Activated CD8-positive, alpha-beta memory T cell treated with anti-CD3 and anti-CD28 coated beads, Interleukin-2, amount 50 U/mL, for 1 hour (primary cell): ENCODE measurements around the gene PPP2R5E.

Experiments
- DNase-seq: peaks from one replicate; pipeline ENCODE4 v3.0.0-alpha.2; 2020; ENCODE audit errors: extremely low read depth

PPP2R5E gene

DNA sequence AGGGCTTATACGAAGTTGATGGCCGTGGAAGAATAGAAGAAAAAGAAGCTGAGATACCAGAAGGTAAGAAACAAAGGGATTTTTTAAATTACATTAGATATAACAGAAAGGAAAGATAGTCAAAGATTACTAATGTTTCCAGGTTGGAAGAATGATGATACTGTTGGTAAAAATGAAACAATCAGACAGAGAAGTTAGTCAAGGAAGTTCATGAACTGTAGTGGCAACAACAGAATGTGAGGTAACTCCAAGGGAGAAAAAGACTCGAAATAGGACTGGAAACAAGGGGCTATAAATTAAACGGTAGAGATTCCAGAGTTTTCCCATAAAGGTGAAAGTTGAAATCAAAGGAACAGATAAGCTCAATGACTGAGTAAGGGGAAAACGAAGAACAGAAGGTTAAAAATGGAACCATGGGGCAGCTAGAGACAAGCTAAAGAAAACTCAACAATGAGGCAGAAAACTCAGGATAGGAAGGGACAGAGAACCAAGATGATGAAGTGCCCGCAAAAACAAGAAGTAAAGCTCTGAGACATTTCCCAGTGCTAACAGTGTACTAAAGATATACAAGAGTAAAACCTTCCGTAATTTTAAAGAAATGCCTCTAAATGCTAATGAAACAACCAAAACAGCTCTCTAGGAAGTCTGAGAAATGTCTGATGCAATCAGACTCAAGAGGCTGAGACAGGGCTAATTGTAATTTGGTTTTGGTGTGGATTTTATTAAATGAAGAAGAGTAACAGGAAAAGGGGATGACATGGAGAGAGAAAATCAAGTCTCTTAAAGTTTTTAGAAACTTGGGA, 70.0 kb downstream of the PPP2R5E start:
- no peak for DNase-seq

DNA sequence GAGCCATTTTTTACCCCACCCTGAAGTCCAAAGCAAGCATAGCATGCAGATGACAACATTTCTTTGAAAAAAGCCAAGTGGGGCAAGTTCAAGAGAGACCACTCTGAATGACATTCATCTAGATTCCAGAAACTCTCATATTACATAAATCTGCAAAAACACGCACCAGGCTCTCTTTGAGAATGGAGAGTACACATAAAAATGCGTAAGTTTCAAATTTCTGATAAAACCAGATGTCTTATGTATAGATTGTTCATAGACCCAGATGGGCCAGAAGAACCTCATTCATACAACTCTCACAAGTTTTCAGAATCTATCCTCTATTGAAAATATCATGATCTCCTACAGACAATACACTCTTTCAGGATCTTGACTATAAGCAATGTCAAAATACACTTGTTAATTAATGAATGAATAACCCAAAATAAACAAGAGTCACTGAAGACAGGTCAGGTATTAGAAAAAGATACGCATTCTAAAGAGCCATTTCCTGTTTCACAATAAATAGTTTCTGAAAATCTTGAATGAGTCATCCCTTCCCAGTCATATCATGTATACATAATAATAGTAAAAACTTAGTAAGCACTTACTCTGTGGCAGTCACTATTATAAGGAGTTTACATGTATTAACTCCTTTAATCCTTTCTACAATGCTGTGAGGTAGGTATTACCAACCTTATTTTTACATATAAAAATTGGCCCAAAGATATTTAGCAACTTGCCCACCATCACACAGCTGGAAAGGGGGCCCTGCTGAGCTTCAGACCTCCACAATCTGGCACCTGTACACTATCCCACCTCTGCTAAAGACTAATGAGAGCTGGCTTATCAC, 72.0 kb downstream of the PPP2R5E start:
- no peak for DNase-seq

DNA sequence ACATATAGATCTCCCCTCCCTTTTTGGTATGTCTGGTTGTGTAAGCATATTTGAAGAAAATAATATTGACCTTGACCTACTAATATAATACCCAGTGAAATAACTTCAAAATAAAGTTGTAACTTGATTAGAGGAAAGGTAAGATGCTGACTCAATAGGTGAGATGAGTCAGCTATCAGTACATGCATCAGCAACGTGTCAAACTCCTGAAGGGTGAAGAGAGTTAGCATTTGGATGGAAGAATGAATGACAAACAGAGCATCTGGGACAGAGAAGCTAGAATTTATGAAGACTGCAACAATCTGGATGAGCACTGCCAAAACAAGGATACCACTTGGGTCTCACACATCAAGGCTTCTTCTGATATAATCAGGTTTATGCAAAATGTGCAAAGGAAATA, 74.9 kb downstream of the PPP2R5E start:
- DNase-seq, result no peak

DNA sequence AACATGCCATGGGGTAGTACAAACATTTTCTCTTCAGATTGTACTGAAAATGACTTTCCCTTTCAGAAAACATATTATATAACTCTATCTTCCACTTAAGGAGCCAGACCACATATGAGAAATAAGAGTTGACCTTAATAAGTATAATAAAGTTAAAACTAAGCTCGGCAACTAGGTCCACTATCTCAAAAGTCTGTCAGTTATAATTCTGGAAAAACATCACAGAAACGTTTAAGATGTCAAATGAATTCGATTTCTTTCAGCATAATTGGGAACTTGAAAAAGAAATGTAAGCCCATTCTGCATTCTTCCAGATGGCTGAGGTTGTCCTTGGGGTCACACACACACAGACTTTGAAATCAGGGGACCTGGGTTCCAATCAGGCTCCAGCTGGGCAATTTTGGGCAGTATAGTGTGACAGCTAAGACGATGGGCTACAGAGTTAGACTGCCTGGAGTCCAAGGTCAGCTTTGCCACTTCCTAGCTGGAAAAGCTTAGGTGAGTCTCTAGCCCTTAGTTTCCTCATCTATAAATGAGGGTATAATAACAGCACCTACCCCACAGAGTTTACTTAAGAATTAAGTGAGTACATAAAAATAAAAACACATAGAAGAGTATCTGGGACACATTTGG, 75.6 kb downstream of the PPP2R5E start:
- no peak for DNase-seq

DNA sequence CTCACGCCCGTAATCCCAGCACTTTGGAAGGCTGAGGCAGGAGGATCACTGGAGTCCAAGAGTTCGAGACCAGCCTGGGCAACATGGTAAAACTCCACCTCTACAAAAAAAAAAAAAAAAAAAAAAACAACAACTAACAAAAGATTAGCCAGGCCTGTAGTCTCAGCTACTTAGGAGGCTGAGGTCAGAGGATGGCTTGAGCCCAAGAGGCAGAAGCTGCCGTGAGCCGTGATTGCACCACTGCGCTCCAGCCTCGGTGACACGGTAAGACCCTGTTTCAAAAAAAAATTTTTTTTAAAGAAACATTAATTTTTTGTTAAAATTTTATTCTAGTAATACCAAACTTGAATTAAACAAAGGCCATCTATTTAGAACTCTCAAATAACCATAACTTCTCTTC, 77.8 kb downstream of the PPP2R5E start:
- no peak for DNase-seq

DNA sequence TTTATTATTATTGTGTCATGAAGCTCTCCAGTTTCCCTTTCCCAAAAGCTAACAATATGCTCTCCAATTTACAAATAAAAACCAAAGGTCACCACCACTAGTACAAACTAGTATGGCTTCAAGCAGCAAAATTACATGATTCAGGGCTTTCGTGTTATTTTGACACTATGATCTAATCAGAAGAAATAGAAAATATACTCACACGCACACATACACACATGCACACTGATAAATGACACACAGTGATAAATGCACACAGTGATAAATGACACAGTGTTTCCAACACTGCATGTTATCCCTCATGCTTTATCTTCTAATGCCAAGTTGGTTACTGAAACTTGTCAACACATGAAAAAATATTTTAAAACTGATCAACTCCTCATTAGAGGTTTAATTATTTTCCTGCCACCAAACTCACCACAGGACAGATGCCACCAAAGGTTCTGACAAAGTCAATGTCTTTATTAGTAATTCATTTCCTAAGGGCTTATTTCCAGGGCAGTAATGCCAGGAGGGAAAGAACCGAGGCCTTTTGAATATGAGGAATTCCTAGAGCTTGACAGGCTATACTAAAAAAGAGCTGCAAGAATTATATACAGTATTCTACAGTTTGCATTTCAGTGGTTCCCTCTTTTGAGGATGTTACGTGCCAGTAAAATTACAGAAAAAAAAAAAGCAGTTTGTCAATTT, 82.4 kb downstream of the PPP2R5E start:
- no peak for DNase-seq

DNA sequence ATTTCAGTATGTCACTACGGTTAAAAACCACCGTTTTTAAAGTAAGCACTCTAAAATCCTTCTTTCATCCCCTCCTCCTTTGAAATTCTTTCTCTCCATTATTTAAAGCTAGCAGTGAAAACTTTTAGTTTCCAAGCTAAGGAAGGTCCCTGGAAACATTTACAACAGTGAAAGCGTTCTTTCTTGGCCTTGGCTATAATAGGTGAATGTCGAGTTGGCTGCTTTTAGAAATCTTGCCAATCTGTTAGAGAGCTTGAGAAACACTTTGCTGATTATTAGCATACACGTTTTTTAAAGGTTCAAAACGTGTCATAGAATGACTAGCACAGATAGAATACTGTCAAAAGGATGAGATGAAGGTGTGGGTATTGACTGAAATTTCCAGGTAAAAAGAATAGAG, 83.4 kb downstream of the PPP2R5E start:
- DNase-seq, result no peak

DNA sequence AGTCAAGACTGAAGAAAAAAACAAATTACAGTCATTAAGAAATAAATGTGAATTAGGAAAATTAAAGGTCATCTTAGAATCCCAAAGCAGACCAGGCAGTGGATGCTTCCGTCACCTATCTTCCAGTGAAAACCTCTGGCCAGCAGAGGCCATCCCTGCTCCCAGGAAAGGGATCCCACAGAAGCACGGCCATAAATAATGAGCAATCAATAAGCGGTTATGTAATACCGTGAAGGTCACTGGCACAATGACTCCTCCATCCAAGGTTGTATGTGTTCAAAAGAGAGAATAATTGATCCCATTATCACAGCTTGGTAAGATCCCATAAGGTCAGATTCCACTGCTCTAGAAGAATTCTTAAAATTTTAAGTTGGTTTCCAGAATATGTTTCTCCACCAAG, 85.7 kb downstream of the PPP2R5E start:
- DNase-seq, result no peak

DNA sequence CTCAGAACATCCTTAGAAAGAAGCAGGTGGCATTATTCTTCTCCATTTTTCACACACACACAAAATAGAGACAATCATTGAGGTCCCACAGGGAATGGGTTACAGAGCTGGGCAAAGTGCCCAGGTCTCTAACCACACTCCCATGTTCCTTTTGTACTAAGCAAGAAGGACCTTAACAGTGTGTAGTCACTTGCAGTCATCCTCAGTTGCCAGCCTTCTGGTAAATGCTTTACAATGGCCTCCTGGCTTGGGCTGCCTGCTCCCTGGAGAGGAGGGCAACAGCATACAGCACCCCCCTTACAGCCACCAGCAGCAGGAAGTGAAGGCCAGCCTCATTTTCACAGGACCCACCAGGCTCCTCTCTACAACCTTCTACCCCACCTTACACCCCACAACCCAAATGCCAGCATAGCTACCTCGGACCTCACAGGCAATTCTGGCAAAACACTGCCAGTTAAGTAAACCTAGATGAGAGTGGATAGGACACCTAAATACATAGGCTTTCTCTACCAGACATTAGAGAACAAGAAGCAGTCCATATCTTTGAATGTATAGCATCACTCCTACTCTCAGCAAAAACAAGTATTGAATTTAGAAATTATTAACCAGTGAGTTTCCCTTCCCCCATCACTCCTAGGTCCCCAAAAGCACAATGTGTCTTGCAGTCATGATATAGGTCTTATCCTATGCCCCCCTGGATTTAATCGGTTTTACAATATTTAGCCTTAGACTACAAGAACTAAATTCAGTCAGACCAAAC, 88.1 kb downstream of the PPP2R5E start:
- DNase-seq, result no peak

DNA sequence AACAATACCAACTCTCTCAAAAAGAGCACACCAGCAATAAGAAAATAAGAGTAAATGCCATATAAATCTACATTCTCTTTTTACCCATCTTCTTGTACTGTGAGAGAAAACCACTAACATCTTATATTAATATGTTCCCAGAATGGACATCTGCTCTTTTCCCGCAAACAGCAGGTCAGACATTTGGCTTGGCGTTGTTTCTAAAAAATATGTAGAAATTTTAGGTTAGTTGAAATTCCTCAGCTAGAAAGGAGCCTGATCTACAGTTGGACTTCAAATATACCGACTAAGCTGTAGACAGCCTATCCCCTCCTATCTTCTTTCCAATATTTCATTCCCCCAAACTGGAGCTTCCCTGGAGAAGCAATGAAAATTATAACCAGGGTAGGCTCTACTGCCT, 88.7 kb downstream of the PPP2R5E start:
- no peak for DNase-seq

DNA sequence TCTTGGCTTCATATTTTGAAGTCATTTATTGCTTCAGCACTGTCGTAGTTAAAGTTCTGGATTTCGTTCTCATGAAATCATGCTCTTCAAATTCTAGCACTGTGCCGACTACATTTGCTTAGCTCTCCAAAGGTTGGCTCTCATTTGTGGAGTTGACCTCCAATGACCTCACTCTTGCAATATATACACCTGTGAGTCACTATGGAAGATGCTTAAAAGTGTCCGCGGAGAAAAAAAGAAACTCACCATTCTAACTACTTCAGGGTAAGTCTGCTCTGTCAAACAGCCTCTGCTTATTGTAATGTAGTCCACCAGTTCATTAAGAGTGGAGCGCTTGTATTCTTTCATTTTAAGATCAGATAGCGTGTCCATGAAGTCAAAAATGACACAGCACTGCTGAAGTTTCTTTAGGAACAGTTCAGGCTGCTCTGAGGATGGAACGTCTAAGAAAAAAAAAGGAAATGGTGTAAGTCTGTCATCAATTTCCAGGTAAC, 89.7 kb downstream of the PPP2R5E start:
- no peak for DNase-seq

DNA sequence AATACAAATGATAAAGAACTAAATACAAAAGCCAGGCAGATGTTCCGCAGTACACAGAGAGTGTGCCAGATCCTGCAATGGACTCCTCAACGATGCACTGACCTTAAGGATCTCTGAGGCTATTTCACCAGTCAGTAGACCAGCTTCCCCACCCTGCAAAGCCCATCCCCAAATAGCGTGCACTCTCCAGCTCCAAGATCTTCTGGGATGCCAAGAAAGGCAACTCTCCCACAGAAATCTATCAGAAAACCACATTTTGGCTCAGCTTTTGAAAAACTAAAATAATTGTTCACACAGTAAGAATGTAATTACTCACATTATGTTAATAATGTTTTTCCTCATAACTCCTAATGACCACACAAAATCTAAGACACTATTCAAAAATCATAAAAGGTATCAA, 90.4 kb downstream of the PPP2R5E start:
- DNase-seq, result no peak

DNA sequence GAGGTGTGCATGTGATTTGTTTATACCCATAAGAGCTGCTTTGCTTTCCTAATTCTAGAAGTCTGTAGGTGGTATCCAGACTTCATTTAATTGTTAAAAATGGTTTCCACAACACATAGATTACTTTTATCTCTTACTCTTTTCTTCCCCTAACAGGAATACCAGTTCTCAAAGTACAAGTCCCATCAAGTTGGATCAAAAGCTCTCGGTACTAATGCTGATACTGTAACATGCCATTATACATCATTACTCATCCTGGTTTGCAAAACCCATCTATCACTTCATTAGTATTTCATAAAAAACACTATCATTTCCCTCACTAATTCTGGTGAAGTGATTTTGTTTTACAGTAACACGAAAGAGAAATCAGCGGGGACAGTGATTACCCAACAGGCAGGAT, 94.3 kb downstream of the PPP2R5E start:
- no peak for DNase-seq

DNA sequence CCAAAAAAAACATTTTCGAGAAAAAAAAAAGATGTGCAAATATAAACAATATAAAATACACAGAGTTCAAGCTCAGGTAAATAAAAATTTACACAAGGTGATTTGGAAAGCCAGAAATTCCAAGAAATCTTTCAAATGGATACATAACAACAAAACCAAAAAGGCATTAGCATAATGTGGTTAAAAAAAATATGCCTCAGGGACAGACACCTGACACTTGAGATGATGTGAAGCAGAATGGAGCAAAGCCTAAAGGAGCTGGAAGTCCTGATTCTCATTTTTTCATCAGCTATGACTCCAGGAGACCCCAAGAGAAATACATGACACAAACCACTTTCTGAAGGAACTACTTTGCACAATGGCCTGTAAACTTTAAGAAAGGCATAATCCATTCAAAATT, 98.6 kb downstream of the PPP2R5E start:
- no peak for DNase-seq

DNA sequence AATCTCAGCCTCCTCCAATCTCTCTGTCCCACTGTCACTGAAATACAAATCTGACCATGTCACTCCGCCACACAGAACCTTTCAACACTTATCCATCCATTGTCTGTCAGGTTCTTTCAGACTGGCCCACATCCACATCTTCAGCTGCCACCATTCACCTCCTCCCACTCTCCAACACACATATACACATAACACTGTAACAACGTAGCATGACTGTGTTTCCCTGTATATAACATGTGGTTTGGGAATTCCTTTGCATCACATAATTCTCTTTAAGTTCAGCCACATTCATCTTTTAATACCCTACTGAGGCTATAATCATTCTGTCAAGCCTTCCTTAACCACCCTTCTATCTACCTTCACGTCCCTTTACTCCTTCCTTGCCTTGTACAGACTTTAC, 99.2 kb downstream of the PPP2R5E start:
- no peak for DNase-seq

DNA sequence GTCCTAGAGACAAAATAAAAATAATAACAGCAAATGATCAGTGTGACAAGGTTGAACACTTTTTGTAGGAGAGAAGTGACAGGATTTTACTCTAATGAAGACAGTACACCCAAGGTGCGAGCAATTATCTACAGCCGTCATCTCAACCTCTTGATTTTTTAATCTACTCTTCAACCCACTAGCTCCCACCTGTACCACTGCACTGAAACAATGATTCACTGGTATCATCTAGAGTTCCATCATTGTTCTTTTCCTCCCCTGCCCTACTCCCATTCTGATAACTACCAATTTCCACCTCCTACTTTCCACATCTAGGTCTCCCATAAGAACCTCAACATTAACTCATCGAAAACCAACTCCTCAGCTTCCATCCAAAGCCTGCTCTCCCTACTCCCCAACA, 99.8 kb downstream of the PPP2R5E start:
- no peak for DNase-seq

DNA sequence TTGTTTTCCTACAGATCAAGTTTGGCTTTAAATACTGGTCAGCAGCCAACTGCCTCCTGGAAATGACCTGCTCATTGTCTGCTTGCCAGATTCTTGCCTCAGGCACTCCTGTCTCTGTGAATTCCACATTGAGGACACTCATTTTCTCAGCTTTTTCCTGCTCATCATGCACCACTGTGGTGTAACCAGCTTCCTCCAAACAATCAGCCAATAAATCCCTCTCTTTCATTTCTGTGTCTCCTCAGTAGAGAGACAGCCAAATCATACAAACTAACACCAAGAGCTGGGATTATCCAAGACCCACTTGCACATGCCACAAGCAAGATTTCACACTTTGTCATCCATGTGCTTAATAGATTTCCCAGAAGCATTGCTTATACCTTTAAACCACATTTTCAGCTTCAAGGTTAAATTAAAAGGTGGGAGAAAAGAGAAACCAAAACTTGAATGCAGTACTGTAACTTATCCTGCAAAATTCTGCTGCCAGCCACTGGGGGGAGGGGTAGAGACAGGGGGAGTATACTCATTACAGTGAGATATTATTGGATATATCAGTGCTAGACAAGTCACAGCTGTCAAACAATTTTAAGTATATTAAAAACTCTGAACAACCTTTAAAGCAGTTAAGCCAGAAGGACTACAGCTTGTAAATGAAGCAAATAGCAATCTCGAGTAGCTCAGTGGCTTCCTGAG, 105.0 kb downstream of the PPP2R5E start:
- no peak for DNase-seq

DNA sequence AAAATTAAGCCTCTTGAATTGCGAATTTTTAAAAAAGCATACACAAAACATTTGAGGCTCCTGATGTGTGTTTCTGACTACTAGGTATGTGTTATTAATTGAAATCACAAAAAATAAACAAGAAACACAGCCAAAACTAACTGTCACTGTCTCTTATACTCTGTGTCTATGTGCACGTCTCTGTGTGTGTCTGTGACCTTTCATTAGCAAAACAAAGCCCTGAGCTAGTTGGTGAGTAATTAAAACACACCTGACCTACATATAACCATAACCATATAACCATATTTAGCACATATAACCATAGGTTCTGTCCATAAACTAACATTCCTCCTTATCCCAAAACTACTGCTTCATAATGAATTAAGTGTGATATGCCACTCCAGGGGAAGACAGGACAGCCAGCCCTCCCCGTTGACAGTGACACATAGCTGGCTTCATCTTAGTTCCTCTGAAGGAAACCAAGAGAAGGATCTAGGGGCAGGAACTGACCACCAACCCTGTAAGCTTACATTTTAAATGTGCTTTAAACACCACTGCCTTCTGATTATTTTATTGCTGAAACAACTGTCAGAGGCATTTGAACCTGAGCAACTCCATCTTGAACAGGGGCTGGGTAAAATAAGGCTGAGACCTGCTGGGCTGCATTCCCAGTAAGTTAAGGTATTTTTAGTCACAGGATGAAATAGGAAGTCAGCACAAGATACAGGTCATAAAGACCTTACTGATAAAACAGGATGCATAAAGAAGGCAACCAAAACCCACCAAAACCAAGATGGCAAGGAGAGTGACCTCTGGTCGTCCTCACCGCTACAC, 106.7 kb downstream of the PPP2R5E start:
- DNase-seq, result no peak

DNA sequence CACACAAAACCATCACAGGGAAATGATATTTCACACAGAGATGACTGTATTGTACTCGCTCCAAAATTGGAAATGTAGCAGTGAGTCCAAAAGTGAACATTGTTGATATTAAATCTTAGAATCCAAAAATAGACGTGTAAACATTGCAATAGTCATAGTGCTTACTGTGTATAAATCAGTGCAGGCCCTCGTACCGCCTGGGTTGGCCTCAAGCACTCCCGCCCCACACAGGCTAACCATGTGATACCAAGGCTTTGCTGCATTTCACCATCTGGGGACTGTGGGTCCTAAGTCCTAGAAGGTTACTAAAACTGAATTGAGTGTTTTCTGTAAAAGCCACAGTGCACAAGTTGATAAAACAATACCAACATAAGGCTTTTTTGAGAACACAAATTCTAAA, 107.3 kb downstream of the PPP2R5E start:
- DNase-seq, result no peak

DNA sequence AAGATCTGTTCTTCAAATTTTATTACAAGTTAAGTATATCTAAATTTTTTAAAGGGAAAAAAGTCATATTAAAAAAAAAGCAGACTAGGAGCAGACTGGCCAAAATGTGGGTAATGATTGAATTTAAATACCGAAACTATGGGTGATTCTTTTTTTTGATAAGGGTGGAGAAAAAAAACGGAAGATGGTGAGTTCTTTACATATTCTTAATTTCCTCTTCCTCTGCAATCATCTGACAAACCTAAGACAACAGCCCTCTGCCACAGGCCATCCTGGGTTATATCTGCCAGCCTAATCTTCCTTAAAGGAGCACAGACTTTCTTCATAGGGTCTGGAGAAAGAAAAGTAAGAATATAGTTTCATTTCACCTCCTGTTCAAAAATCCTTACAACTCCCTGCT, 108.0 kb downstream of the PPP2R5E start:
- DNase-seq, result no peak
